ENCODE results near the gene FOXP2. TPM values are rescaled to one million over a fixed set of nuclear protein-coding genes. Genes with fewer than 3 reads are reported as not detected.

FOXP2 gene
- total and polyA plus RNA-seq, 10 of the 15 experiments (the other 5 are each of a cell fraction or from before 2014, with no cell fraction given), result 0.99 to 2.5 (median 1.8) TPM

DNA sequence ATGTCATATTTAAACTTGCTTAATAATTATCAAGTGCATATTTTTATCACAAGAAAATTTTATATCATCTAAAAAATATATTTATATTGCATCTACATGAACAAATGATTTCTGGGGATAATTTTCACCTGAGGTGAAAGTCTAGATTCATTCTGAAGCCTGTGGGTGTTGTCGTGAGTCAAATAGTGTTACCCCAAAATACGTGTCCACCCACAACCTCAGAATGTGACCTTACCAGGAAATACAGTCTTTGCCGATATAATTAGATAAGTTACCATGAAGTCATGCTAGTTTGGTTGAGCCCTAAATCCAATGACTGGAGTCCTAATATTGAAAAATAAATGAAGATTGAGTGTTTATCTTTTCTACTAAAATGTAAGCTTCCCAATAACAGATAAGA lies 304.2 kb downstream of the FOXP2 start (continued):
- TF ChIP-seq POLR2AphosphoS5 (IDR thresholded peaks at IDR 0.05; ENCODE audit: low read length) (no peak), MYB (IDR thresholded peaks at IDR 0.05; ENCODE audit: borderline replicate concordance, low read depth, low read length) (no peak), JUNB (IDR thresholded peaks at IDR 0.05) (peak; percentile 94), ZBED1 (IDR thresholded peaks at IDR 0.05; ENCODE audit: borderline replicate concordance) (peak; percentile 44; the same call in 1 of the 2 replicates), IRF5 (IDR thresholded peaks at IDR 0.05; ENCODE audit: borderline replicate concordance) (no peak), EED (IDR thresholded peaks at IDR 0.05; ENCODE audit: low read depth) (peak; percentile 46; the same call in 1 of the 2 replicates), NR2F1 (conservative IDR thresholded peaks at IDR 0.05) (no peak), GATAD2B (conservative IDR thresholded peaks at IDR 0.05; ENCODE audit: low read depth) (no peak), MTA2 (IDR thresholded peaks at IDR 0.05; ENCODE audit: low read depth) (peak; percentile 49), CBX5 (IDR thresholded peaks at IDR 0.05; ENCODE audit: low read depth) (no peak), CUX1 (IDR thresholded peaks at IDR 0.05; ENCODE audit: insufficient replicate concordance, low read depth, low read length) (no peak), PML (IDR thresholded peaks at IDR 0.05; ENCODE audit: low read length) (0 out of 2 replicates have a peak, but pooled peaks have one; percentile 48), ZNF274 (IDR thresholded peaks at IDR 0.05; ENCODE audit: insufficient read depth, insufficient read length) (no peak), BCL3 (IDR thresholded peaks at IDR 0.05; ENCODE audit: borderline replicate concordance, insufficient read depth, low read depth, low read length, poor library complexity, severe bottlenecking) (peak; percentile 48), STAT1 (conservative IDR thresholded peaks at IDR 0.05) (no peak), RCOR1 (conservative IDR thresholded peaks at IDR 0.05; ENCODE audit: low read depth, low read length) (no peak), MEF2A (IDR thresholded peaks at IDR 0.05; ENCODE audit: insufficient read depth, low read depth, low read length) (peak; percentile 89)
- TF ChIP-seq, protein P1, sequence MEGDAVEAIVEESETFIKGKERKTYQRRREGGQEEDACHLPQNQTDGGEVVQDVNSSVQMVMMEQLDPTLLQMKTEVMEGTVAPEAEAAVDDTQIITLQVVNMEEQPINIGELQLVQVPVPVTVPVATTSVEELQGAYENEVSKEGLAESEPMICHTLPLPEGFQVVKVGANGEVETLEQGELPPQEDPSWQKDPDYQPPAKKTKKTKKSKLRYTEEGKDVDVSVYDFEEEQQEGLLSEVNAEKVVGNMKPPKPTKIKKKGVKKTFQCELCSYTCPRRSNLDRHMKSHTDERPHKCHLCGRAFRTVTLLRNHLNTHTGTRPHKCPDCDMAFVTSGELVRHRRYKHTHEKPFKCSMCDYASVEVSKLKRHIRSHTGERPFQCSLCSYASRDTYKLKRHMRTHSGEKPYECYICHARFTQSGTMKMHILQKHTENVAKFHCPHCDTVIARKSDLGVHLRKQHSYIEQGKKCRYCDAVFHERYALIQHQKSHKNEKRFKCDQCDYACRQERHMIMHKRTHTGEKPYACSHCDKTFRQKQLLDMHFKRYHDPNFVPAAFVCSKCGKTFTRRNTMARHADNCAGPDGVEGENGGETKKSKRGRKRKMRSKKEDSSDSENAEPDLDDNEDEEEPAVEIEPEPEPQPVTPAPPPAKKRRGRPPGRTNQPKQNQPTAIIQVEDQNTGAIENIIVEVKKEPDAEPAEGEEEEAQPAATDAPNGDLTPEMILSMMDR (IDR thresholded peaks at IDR 0.05 in 2 of 3, conservative IDR thresholded peaks at IDR 0.05 in 1 of 3; ENCODE audit: control insufficient read depth in 2 of 3, extremely low read depth in 1 of 3, insufficient read depth in 1 of 3, low read depth in 3 of 3, low read length in 3 of 3), result no peak
- TF ChIP-seq, protein P2, sequence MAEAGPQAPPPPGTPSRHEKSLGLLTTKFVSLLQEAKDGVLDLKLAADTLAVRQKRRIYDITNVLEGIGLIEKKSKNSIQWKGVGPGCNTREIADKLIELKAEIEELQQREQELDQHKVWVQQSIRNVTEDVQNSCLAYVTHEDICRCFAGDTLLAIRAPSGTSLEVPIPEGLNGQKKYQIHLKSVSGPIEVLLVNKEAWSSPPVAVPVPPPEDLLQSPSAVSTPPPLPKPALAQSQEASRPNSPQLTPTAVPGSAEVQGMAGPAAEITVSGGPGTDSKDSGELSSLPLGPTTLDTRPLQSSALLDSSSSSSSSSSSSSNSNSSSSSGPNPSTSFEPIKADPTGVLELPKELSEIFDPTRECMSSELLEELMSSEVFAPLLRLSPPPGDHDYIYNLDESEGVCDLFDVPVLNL (IDR thresholded peaks at IDR 0.05; ENCODE audit: low read depth, low read length), result no peak
- TF ChIP-seq, protein P3, sequence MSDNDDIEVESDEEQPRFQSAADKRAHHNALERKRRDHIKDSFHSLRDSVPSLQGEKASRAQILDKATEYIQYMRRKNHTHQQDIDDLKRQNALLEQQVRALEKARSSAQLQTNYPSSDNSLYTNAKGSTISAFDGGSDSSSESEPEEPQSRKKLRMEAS (IDR thresholded peaks at IDR 0.05; ENCODE audit: low read depth, low read length), result no peak

Measured in GM12878 (cell line).